Spleen (tissue), 11 donors: ENCODE results near the gene RFTN1. TPM values are rescaled to one million over a fixed set of nuclear protein-coding genes. Genes with fewer than 3 reads are reported as not detected.

ENCODE experiments used
- DNase-seq: peaks from one replicate; pipeline ENCODE4 v3.0.0-alpha.2; 2020
- H3K27ac ChIP-seq, 8 donors: fragments of 200-600 bp; sonication (generic) in 7 of 8; 1 replicate in 4 of 8; 2 replicates in 4 of 8; pipeline versions ENCODE4 v1.5.0 to v1.8.0; 2016 to 2021; ENCODE audit warnings: inconsistent platforms in 4 of 8, mild to moderate bottlenecking in 4 of 8, moderate library complexity in 1 of 8
- H3K27me3 ChIP-seq, 7 donors: fragments of 200-600 bp; sonication (generic) in 6 of 7; replicated peaks in 1 of 7; 1 replicate in 4 of 7; 2 replicates in 3 of 7; pipeline versions ENCODE4 v1.5.0 to v1.8.0; 2016 to 2021; ENCODE audit warnings: inconsistent platforms in 3 of 7, mild to moderate bottlenecking in 1 of 7
- H3K36me3 ChIP-seq, 6 donors: fragments of 200-600 bp; sonication (generic) in 5 of 6; 1 replicate in 4 of 6; 2 replicates in 2 of 6; pipeline versions ENCODE4 v1.5.0 to v1.8.0; 2016 to 2021; ENCODE audit warnings: inconsistent platforms in 2 of 6
- H3K4me1 ChIP-seq, 6 donors: fragments of 200-600 bp; sonication (generic) in 5 of 6; 1 replicate in 3 of 6; 2 replicates in 3 of 6; pipeline versions ENCODE4 v1.5.0 to v1.8.0; 2016 to 2021; ENCODE audit warnings: inconsistent platforms in 3 of 6
- H3K4me3 ChIP-seq, 8 donors: fragments of 200-600 bp; sonication (generic) in 7 of 8; 1 replicate in 4 of 8; 2 replicates in 4 of 8; pipeline versions ENCODE4 v1.5.0 to v1.8.0; 2016 to 2021; ENCODE audit warnings: inconsistent platforms in 4 of 8, mild to moderate bottlenecking in 4 of 8, moderate library complexity in 2 of 8
- H3K9me3 ChIP-seq, 8 donors: fragments of 200-600 bp; sonication (generic) in 7 of 8; 1 replicate in 4 of 8; 2 replicates in 4 of 8; pipeline versions ENCODE4 v1.5.0 to v1.8.0; 2016 to 2021; ENCODE audit warnings: inconsistent platforms in 4 of 8
- POLR2A ChIP-seq, 3 donors: fragments of 450-650 bp; IDR thresholded peaks; one replicate each; pipeline ENCODE4 v1.5.1; 2017; ENCODE audit warnings: antibody characterized with exemption in 3 of 3, mild to moderate bottlenecking in 1 of 3
- POLR2AphosphoS5 ChIP-seq, 3 donors: sonication (generic); formaldehyde crosslinking; IDR thresholded peaks; one replicate each; pipeline ENCODE4 v1.5.1; 2017; ENCODE audit warnings: antibody characterized with exemption in 3 of 3
- WGBS, 5 donors: extraction: QIAGEN DNeasy Blood & Tissue Kit in 3 of 5; methylation state at CpG; one replicate each; pipeline versions ENCODE4 v1.1.5 to v1.1.7; 2013 to 2018; 5-methylcytosine and 5-hydroxymethylcytosine counted together
- intact Hi-C: fragments of 100-400 bp; cut with DNase I; formaldehyde crosslinking; loops from one replicate; pipeline ENCODE4 v1.15.0; 2023; ENCODE audit warnings: low total_unique reads
- polyA plus RNA-seq, 3 donors: library from polyadenylated mRNA; stranded (reverse); fragments of 200-250 nt; gene quantifications; one replicate each; pipeline ENCODE4 v1.2.1, GENCODE V29; 2013
- total RNA-seq, 7 donors: library from RNA; depleted of rRNA in 3 of 7; stranded (reverse); fragments of >200 nt in 3 of 7; fragmentation: NEBNext Ultra II Directional in 4 of 7; extraction: Animal tissue kit (Norgen Biotek cat#: 25700) in 4 of 7; gene quantifications; one replicate each; pipeline versions ENCODE4 v1.1.0 to v1.2.1, GENCODE V29; 2016 to 2021
- TF ChIP-seq, protein P1 (sequence below), 11 experiments: fragments of 200-600 bp in 7 of 11; fragments of 450-650 bp in 4 of 11; sonication (generic) in 4 of 11; IDR thresholded peaks in 8 of 11; conservative IDR thresholded peaks in 3 of 11; 1 replicate in 7 of 11; 2 replicates in 4 of 11; pipeline versions ENCODE4 v1.4.0 to v1.8.0; 2016 to 2021; ENCODE audit warnings: antibody characterized with exemption in 11 of 11, inconsistent platforms in 4 of 11, mild to moderate bottlenecking in 1 of 11
- donor health status: healthy with polysubstance abuse.
- donor health status: DM: no; HTN: no; CAD: no; lungs with moderate emphysema.
- donor health status: DM: no; HTN: no; CAD: no.
- donor health status: Bipolar disorder and iron deficiency.
- donor health status: healthy.
- donor health status: DM: no; HTN: no; CAD: no.
- donor health status: DM: yes; HTN: yes; CAD: no.

Gene RFTN1
- total and polyA plus RNA-seq, 10 donors: 30.4 to 106 (median 75.3) TPM

DNA sequence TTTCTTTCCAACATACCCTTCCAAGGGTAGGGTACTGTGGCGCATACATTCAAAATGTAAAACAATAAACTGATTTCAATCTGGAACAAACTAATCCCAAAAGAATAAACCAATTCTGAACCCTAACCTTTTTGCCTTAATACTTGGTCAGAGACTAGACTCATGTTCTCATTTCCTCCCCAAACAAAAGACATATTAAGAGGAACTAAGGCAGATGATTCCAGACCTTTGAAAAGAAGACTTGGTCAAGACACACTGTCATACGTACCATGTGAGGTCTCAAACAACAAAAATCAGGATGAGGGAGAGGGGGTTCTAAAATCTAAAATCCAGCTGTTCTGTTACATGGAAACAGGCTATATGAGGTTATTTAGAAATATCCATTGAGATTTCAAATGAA is 102.1 kb downstream of the RFTN1 start:
- no peak for TF ChIP-seq POLR2AphosphoS5 (IDR thresholded peaks at IDR 0.05)
- no peak for TF ChIP-seq POLR2A (IDR thresholded peaks at IDR 0.05)
- TF ChIP-seq, protein P1, sequence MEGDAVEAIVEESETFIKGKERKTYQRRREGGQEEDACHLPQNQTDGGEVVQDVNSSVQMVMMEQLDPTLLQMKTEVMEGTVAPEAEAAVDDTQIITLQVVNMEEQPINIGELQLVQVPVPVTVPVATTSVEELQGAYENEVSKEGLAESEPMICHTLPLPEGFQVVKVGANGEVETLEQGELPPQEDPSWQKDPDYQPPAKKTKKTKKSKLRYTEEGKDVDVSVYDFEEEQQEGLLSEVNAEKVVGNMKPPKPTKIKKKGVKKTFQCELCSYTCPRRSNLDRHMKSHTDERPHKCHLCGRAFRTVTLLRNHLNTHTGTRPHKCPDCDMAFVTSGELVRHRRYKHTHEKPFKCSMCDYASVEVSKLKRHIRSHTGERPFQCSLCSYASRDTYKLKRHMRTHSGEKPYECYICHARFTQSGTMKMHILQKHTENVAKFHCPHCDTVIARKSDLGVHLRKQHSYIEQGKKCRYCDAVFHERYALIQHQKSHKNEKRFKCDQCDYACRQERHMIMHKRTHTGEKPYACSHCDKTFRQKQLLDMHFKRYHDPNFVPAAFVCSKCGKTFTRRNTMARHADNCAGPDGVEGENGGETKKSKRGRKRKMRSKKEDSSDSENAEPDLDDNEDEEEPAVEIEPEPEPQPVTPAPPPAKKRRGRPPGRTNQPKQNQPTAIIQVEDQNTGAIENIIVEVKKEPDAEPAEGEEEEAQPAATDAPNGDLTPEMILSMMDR (IDR thresholded peaks at IDR 0.05 in 8 of 11, conservative IDR thresholded peaks at IDR 0.05 in 3 of 11): no peak
- H3K4me3 ChIP-seq: no peak overlapping the region
- H3K36me3 ChIP-seq: peaks cover 2 to 21% (median 12%) of the 10 kb centered on the region in 6 donors
- no peak overlapping the region for H3K27ac ChIP-seq
- 63 to 74% (median 71%) methylated on average over 2 of the region's 2 CpGs for WGBS, 5 donors
- DNase-seq: no peak
- no peaks in the 10 kb centered on the region for H3K27me3 ChIP-seq
- intact Hi-C loops: no loop called here
- peaks cover 0 to 57% (median 19%) of the 10 kb centered on the region in 6 donors for H3K4me1 ChIP-seq
- no peaks in the 10 kb centered on the region for H3K9me3 ChIP-seq

DNA sequence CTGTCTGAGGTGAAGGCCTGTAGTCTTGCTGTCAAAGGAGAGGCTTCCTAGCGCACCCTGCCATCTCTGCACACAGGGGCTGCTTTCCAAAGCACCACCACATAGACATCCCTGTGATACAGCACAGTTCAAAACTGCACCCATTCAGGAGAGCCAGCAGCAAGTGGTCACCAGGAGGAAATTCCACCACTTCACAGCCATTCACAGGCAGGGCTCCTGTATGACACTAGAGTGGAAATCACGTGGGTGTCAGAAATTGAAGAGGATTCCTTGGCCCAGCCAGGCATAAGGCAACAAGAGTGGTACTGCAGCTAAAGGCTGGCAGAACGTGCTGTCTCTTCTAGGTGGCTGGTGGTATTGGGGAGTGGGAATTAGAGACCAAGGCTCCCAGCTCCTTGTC is 102.8 kb downstream of the RFTN1 start:
- 79 to 87% (median 84%) methylated on average over 3 of the region's 3 CpGs for WGBS, 5 donors
- intact Hi-C loops: no loop called here
- DNase-seq: no peak
- Histone ChIP-seq H3K4me1 (peaks cover 0 to 57% (median 16%) of the 10 kb centered on the region in 6 donors), H3K27me3 (no peaks in the 10 kb centered on the region), H3K9me3 (no peaks in the 10 kb centered on the region), H3K4me3 (no peak overlapping the region), H3K27ac (peak overlapping the region in 1 of 8 donors; percentile 40), H3K36me3 (peaks cover 2 to 28% (median 12%) of the 10 kb centered on the region in 6 donors)
- no peak for TF ChIP-seq POLR2A (IDR thresholded peaks at IDR 0.05)

DNA sequence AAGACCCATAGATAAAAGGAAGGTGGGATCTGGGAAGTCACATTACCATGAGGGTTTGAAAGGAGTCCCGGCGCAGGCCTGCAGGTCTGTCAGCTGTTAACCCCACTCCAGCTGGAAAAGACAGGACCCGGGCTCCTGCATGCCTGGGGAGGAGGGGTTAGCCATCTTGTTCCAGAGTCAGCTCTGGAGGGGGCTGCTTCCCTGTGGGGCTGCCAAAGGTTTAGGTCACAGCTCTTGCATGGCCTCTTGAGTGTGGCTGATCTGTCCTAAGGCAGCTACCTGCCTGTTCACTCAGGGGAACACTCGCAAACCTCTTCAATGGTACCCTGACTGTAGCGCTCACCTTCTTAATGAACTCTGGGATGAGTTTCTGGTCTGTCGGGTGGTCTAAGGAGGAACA is 104.5 kb downstream of the RFTN1 start:
- Histone ChIP-seq H3K9me3 (no peaks in the 10 kb centered on the region), H3K27me3 (no peaks in the 10 kb centered on the region), H3K36me3 (peaks cover 2 to 32% (median 12%) of the 10 kb centered on the region in 6 donors), H3K4me3 (no peak overlapping the region), H3K4me1 (peaks cover 0 to 42% (median 15%) of the 10 kb centered on the region in 6 donors), H3K27ac (peak overlapping the region in 3 of 8 donors; percentile 41 to 53 (median 47))
- TF ChIP-seq POLR2AphosphoS5 (IDR thresholded peaks at IDR 0.05): no peak
- no peak for TF ChIP-seq POLR2A (IDR thresholded peaks at IDR 0.05)
- TF ChIP-seq, protein P1 (IDR thresholded peaks at IDR 0.05 in 8 of 11, conservative IDR thresholded peaks at IDR 0.05 in 3 of 11): no peak
- no peak for DNase-seq
- WGBS, 5 donors: 91 to 100% (median 95%) methylated on average over 5 to 6 of the region's 6 CpGs
- intact Hi-C loops: no loop called here

DNA sequence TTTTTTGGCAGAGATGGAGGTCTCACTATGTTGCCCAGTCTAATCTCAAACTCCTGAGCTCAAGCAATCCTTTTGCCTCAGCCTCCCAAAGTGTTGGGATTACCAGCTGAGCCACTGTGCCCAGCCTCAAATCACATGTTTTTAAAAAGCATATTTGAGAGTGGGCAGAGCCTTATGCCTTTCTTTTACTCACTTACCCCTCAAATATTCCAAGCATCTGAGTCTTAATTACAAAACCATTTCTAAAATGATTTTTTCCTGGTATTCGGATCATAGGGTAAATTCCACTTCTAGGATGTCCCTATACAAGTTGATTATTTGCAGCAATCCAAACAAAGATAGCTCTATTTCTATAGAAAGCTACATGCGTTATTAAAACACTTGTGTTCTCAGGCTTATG is 106.1 kb downstream of the RFTN1 start:
- peak overlapping the region in 6 of 8 donors; percentile 1 to 53 (median 44) for H3K27ac ChIP-seq
- TF ChIP-seq POLR2AphosphoS5 (IDR thresholded peaks at IDR 0.05): no peak
- TF ChIP-seq, protein P1 (IDR thresholded peaks at IDR 0.05 in 8 of 11, conservative IDR thresholded peaks at IDR 0.05 in 3 of 11): no peak
- TF ChIP-seq POLR2A (IDR thresholded peaks at IDR 0.05): no peak
- no peaks in the 10 kb centered on the region for H3K9me3 ChIP-seq
- H3K27me3 ChIP-seq: no peaks in the 10 kb centered on the region
- H3K4me3 ChIP-seq: no peak overlapping the region
- intact Hi-C loops: no loop called here
- no peak for DNase-seq
- 86 to 90% (median 87%) methylated on average over 2 of the region's 2 CpGs for WGBS, 5 donors
- peaks cover 2 to 39% (median 12%) of the 10 kb centered on the region in 6 donors for H3K36me3 ChIP-seq
- H3K4me1 ChIP-seq: peaks cover 0 to 40% (median 15%) of the 10 kb centered on the region in 6 donors
